ENCODE measurements around the gene RABAC1.
A peak's percentile ranks its signal among the peaks of the same experiment; 100 is the strongest.

RABAC1 gene

DNA sequence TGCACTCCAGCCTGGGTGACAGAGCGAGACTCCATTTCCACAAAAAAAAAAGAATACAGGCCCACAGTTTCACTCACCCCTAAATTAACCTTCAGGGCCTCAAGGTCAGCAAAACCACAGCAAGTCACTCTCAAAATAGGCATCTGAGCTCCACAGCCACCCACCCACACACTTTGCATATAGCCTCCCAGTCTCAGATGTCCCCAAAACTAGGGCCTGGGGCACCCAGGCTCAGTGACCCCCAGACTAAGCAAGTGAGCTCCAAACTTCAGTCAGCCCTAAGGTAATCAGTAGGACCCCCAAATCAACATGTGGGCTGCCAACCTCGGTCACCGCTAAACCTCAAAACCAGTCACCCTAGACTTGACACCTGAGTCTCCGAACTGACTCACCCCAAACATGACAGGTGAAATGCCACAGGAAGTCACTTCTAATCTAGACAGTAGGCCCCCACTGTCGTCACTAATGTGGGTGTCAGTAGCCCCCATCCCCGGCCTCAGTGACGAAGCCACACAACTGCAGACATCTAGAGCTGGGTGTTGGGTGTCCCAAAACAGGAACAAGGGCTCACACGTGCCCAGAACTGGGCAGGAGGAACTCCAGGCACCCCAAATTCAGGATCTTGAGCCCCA lies 13.9 kb downstream of the RABAC1 start:
- no peak overlapping the region for H3K4me3 ChIP-seq (ENCODE audit: insufficient read depth, low read length, poor library complexity, severe bottlenecking)
- H3K9ac ChIP-seq (ENCODE audit: low read length), result peak overlapping the region; percentile 67
- no peaks in the 10 kb centered on the region for H4K20me1 ChIP-seq (ENCODE audit: low read depth, low read length)
- H3K79me2 ChIP-seq (ENCODE audit: insufficient read depth, low read length), result no peaks in the 10 kb centered on the region
- H3K36me3 ChIP-seq (ENCODE audit: low read length), result no peaks in the 10 kb centered on the region
- peak overlapping the region; percentile 83 for H3K4me2 ChIP-seq (ENCODE audit: low read depth, low read length, poor library complexity, severe bottlenecking)
- H3K27ac ChIP-seq (ENCODE audit: low read depth, low read length), result peak overlapping the region; percentile 98
- H3K9me3 ChIP-seq (ENCODE audit: insufficient read depth, low read length), result no peaks in the 10 kb centered on the region
- no peaks in the 10 kb centered on the region for H3K27me3 ChIP-seq (ENCODE audit: low read length)
- peaks cover 59% of the 10 kb centered on the region for H3F3A ChIP-seq (ENCODE audit: insufficient read depth)
- no peaks in the 10 kb centered on the region for H3K9me2 ChIP-seq (replicated peaks; ENCODE audit: insufficient read depth, low read length)
- H2AFZ ChIP-seq (ENCODE audit: low read depth, low read length, severe bottlenecking), result no peak overlapping the region
- TF ChIP-seq EZH2phosphoT487 (conservative IDR thresholded peaks at IDR 0.05; ENCODE audit: low read length), result no peak
- TF ChIP-seq, protein P1, sequence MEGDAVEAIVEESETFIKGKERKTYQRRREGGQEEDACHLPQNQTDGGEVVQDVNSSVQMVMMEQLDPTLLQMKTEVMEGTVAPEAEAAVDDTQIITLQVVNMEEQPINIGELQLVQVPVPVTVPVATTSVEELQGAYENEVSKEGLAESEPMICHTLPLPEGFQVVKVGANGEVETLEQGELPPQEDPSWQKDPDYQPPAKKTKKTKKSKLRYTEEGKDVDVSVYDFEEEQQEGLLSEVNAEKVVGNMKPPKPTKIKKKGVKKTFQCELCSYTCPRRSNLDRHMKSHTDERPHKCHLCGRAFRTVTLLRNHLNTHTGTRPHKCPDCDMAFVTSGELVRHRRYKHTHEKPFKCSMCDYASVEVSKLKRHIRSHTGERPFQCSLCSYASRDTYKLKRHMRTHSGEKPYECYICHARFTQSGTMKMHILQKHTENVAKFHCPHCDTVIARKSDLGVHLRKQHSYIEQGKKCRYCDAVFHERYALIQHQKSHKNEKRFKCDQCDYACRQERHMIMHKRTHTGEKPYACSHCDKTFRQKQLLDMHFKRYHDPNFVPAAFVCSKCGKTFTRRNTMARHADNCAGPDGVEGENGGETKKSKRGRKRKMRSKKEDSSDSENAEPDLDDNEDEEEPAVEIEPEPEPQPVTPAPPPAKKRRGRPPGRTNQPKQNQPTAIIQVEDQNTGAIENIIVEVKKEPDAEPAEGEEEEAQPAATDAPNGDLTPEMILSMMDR (IDR thresholded peaks at IDR 0.05; ENCODE audit: insufficient read depth, low read length, poor library complexity, severe bottlenecking), result no peak

DNA sequence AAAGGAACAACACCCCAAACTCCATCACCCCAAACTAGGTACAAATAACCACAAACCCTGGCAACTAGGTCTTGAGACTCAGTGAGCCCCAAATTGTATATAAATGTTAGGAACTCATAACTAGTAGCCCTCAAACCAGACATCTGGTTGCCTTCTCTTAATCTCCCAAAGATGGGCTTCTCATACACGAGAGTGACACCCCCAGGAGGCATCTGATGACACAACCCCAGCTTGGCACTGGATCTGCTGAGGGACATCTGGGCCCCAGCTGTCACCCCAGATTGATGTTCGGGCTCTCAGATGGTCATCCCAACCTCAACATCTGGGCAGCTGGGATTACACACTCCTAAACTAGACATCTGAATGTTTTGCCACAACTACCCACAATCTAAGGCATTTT lies 14.8 kb downstream of the RABAC1 start:
- Histone ChIP-seq H3F3A (ENCODE audit: insufficient read depth) (peaks cover 63% of the 10 kb centered on the region), H3K27me3 (ENCODE audit: low read length) (no peaks in the 10 kb centered on the region), H3K79me2 (ENCODE audit: insufficient read depth, low read length) (peaks cover 4% of the 10 kb centered on the region; the same call in 1 of the 2 replicates), H3K9me3 (ENCODE audit: insufficient read depth, low read length) (no peaks in the 10 kb centered on the region), H3K27ac (ENCODE audit: low read depth, low read length) (peak overlapping the region; percentile 98), H3K36me3 (ENCODE audit: low read length) (no peaks in the 10 kb centered on the region), H4K20me1 (ENCODE audit: low read depth, low read length) (no peaks in the 10 kb centered on the region), H3K4me3 (ENCODE audit: insufficient read depth, low read length, poor library complexity, severe bottlenecking) (peak overlapping the region; percentile 20), H3K4me2 (ENCODE audit: low read depth, low read length, poor library complexity, severe bottlenecking) (peak overlapping the region; percentile 83), H3K9me2 (replicated peaks; ENCODE audit: insufficient read depth, low read length) (no peaks in the 10 kb centered on the region), H2AFZ (ENCODE audit: low read depth, low read length, severe bottlenecking) (no peak overlapping the region), H3K9ac (ENCODE audit: low read length) (peak overlapping the region; percentile 67)
- TF ChIP-seq EZH2phosphoT487 (conservative IDR thresholded peaks at IDR 0.05; ENCODE audit: low read length), result no peak
- TF ChIP-seq, protein P1 (IDR thresholded peaks at IDR 0.05; ENCODE audit: insufficient read depth, low read length, poor library complexity, severe bottlenecking), result no peak

DNA sequence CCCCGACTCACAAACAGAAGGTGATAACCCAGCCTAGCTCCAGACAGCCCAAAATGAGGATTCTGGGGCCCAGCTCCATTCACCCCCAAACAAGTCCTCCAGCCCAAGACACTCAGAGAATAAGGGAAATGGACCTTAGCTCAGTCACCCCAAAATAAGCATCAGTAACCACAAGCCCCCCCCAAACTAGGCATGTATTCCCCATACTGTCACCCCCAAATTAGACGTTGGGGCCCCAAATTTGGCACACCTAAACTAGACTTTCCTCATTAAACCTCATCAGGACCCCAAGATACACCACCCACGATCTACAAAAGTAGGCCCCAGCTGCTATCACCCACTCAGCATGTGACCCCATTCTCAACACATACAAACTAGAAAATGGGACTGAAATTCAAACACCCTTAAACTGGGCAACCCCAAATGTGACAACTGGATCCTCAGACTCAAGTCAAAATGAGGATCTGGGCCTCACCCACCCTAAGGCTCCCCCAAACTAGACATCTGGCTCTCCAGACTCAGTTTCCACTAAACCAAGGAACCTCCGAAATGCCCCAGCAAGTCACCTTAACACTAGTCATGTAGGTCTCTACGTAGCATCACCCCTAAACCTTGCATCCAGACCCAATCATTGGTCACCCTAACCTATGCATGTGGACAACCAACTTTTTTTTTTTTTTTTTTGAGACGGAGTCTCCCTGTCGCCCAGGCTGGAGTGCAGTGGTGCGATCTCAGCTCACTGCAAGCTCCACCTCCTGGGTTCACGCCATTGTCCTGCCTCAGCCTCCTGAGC lies 17.5 kb downstream of the RABAC1 start:
- H3K9ac ChIP-seq (ENCODE audit: low read length), result peak overlapping the region; percentile 92
- no peaks in the 10 kb centered on the region for H3K9me3 ChIP-seq (ENCODE audit: insufficient read depth, low read length)
- H3F3A ChIP-seq (ENCODE audit: insufficient read depth), result peaks cover 70% of the 10 kb centered on the region
- H3K27ac ChIP-seq (ENCODE audit: low read depth, low read length), result peak overlapping the region; percentile 99
- no peaks in the 10 kb centered on the region for H4K20me1 ChIP-seq (ENCODE audit: low read depth, low read length)
- peak overlapping the region; percentile 61 for H3K4me3 ChIP-seq (ENCODE audit: insufficient read depth, low read length, poor library complexity, severe bottlenecking)
- TF ChIP-seq EZH2phosphoT487 (conservative IDR thresholded peaks at IDR 0.05; ENCODE audit: low read length), result no peak
- TF ChIP-seq, protein P1 (IDR thresholded peaks at IDR 0.05; ENCODE audit: insufficient read depth, low read length, poor library complexity, severe bottlenecking), result no peak
- no peaks in the 10 kb centered on the region for H3K27me3 ChIP-seq (ENCODE audit: low read length)
- no peak overlapping the region for H2AFZ ChIP-seq (ENCODE audit: low read depth, low read length, severe bottlenecking)
- H3K36me3 ChIP-seq (ENCODE audit: low read length), result no peaks in the 10 kb centered on the region
- H3K9me2 ChIP-seq (replicated peaks; ENCODE audit: insufficient read depth, low read length), result no peaks in the 10 kb centered on the region
- peak overlapping the region; percentile 92 for H3K4me2 ChIP-seq (ENCODE audit: low read depth, low read length, poor library complexity, severe bottlenecking)
- H3K79me2 ChIP-seq (ENCODE audit: insufficient read depth, low read length), result peaks cover 4% of the 10 kb centered on the region; the same call in 1 of the 2 replicates
